Stomach (tissue), 4 donors: ENCODE results near the gene CS.

Experiments
- EP300 ChIP-seq: sonication (generic); formaldehyde crosslinking; IDR thresholded peaks from one replicate; pipeline ENCODE4 v1.6.1; 2017; ENCODE audit warnings: antibody characterized with exemption
- POLR2A ChIP-seq, 4 donors: fragments of 450-650 bp; IDR thresholded peaks; one replicate each; pipeline ENCODE4 v1.6.1; 2016; ENCODE audit warnings: antibody characterized with exemption in 4 of 4, control low read depth in 2 of 4, mild to moderate bottlenecking in 1 of 4, moderate library complexity in 1 of 4
- POLR2AphosphoS5 ChIP-seq, 3 donors: sonication (generic); formaldehyde crosslinking; IDR thresholded peaks; one replicate each; pipeline ENCODE4 v1.6.1; 2016; ENCODE audit warnings: antibody characterized with exemption in 3 of 3
- TF ChIP-seq, protein P1 (sequence below), 7 experiments: fragments of 450-650 bp in 4 of 7; fragments of 200-600 bp in 3 of 7; sonication (generic) in 3 of 7; IDR thresholded peaks; one replicate each; pipeline ENCODE4 v1.5.1; 2016 to 2019; ENCODE audit warnings: antibody characterized with exemption in 7 of 7, control low read depth in 2 of 7, mild to moderate bottlenecking in 1 of 7

DNA sequence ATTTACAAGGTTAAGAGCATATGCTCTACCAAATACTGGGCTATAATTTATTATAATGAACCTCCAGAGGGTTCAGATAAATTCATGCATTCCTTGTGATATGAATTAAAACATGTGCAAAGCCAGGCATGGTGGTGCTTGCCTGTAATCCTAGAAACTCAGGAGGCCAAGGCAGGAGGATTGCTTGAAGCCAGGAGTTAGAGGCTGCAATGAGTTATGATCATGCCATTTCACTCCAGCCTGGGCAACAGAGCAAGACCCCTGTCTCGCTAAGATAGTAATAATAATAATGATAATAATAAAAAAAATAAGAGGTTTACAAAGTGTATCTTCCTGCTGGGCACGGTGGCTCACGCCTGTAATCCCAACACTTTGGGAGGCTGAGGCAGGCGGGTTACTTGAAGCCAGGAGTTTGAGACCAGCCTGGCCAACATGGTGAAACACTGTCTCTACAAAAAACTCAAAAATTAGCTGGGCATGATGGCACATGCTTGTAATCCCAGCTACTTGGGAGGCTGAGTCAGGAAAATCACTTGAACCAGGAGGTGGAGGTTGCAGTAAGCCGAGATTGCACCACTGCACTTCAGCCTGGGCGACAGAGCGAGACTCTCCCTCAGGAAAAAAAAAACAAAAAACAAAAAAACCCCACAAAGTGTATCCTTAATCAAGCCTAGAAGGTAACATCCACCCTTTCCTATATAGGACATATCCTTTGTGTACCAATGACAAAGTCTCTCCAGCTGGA lies 7.3 kb upstream of the CS start:
- TF ChIP-seq, protein P1, sequence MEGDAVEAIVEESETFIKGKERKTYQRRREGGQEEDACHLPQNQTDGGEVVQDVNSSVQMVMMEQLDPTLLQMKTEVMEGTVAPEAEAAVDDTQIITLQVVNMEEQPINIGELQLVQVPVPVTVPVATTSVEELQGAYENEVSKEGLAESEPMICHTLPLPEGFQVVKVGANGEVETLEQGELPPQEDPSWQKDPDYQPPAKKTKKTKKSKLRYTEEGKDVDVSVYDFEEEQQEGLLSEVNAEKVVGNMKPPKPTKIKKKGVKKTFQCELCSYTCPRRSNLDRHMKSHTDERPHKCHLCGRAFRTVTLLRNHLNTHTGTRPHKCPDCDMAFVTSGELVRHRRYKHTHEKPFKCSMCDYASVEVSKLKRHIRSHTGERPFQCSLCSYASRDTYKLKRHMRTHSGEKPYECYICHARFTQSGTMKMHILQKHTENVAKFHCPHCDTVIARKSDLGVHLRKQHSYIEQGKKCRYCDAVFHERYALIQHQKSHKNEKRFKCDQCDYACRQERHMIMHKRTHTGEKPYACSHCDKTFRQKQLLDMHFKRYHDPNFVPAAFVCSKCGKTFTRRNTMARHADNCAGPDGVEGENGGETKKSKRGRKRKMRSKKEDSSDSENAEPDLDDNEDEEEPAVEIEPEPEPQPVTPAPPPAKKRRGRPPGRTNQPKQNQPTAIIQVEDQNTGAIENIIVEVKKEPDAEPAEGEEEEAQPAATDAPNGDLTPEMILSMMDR (IDR thresholded peaks at IDR 0.05): no peak
- TF ChIP-seq EP300 (no peak), POLR2A (IDR thresholded peaks at IDR 0.05) (no peak), POLR2AphosphoS5 (IDR thresholded peaks at IDR 0.05) (no peak)
